HUDEP-2 (cell line): ENCODE results near the gene HPCAL1.
"Not testable (repeated sequence)": the region's sequence is repeated elsewhere in the genome, so short reads cannot be mapped to it uniquely, and the experiment has no call there.

Experiments used
- DNase-seq, 76 experiments: peaks; one replicate each; lab custom pipeline; 2025; ENCODE audit not compliant: unreplicated experiment in 76 of 76; lab: John Stamatoyannopoulos, UW

Gene HPCAL1

GRCh38 chr2:10302479-10303180 is at the start of gene HPCAL1:
HPCAL1 (plus strand) TSS chr2:10302904; CDS start chr2:10419758, 116,854 bp downstream.
- peak in 73 of 76 experiments; percentile 18 to 94 (median 80) for DNase-seq

GRCh38 chr2:10253596-10254372 is 48.9 kb upstream of the HPCAL1 start:
- DNase-seq, result peak in 73 of 76 experiments; percentile 7 to 80 (median 56)

- peak in 16 of 76 experiments; percentile 4 to 40 (median 19) for DNase-seq
Observed at GRCh38 chr2:10254373-10255188, 48.1 kb upstream of the HPCAL1 start.

GRCh38 chr2:10255189-10256030 is 47.3 kb upstream of the HPCAL1 start:
- DNase-seq, result no peak

GRCh38 chr2:10256031-10256514 is 46.6 kb upstream of the HPCAL1 start:
- no peak for DNase-seq

- no peak for DNase-seq
Observed at GRCh38 chr2:10256515-10257031, 46.1 kb upstream of the HPCAL1 start.

- DNase-seq, result no peak
Observed at GRCh38 chr2:10257036-10257435, 45.7 kb upstream of the HPCAL1 start.

GRCh38 chr2:10257500-10258147 is 45.1 kb upstream of the HPCAL1 start:
- DNase-seq, result no peak

GRCh38 chr2:10258326-10258725 is 44.4 kb upstream of the HPCAL1 start:
- DNase-seq, result no peak

GRCh38 chr2:10258726-10259125 is 44.0 kb upstream of the HPCAL1 start:
- no peak for DNase-seq

- no peak for DNase-seq
Observed at GRCh38 chr2:10260130-10260529, 42.6 kb upstream of the HPCAL1 start.

- DNase-seq, result not testable (repeated sequence)
Observed at GRCh38 chr2:10263526-10263925, 39.2 kb upstream of the HPCAL1 start.

GRCh38 chr2:10264506-10265328 is 38.0 kb upstream of the HPCAL1 start:
- DNase-seq, result no peak

- no peak for DNase-seq
Observed at GRCh38 chr2:10265329-10266132, 37.2 kb upstream of the HPCAL1 start.

GRCh38 chr2:10266133-10266620 is 36.5 kb upstream of the HPCAL1 start:
- DNase-seq, result no peak

GRCh38 chr2:10267036-10267435 is 35.7 kb upstream of the HPCAL1 start:
- DNase-seq, result no peak
